GM12878 (cell line): ENCODE results near the gene A3GALT2. TPM values are rescaled to one million over a fixed set of nuclear protein-coding genes. Genes with fewer than 3 reads are reported as not detected.

Experiments
- ATAC-seq: fragments of 200-7000 bp; cut with Tn5 transposase; 3 replicates; pipeline ENCODE4 v1.9.1; 2020; ENCODE audit warnings: mild to moderate bottlenecking, moderate library complexity
- BruUV-seq: library from RNA; stranded (reverse); fragments of 400-500 nt; replicated peaks from 2 replicates; lab custom pipeline; 2021; lab: Mats Ljungman, UMichigan
- CTCF ChIA-PET: fragments of 300-600 bp; sonication (Branson Sonifier 250); formaldehyde crosslinking; extraction: SDS; loops from one replicate; lab custom pipeline; 2021; ENCODE audit warnings: inconsistent platforms; lab: Yijun Ruan, JAX
- POLR2A ChIA-PET: fragments of 350-600 bp; formaldehyde crosslinking; extraction: SDS; loops from one replicate; lab custom pipeline; 2021; ENCODE audit warnings: inconsistent platforms; lab: Charles Lee
- RAD21 ChIA-PET: fragments of 300-600 bp; sonication (Branson Sonifier 250); formaldehyde crosslinking; loops from one replicate; lab custom pipeline; 2023; ENCODE audit warnings: antibody characterized with exemption; ENCODE audit not compliant: unreplicated experiment; lab: Charles Lee
- SMC1A ChIA-PET: fragments of 300-600 bp; sonication (Branson Sonifier 250); formaldehyde crosslinking; loops from one replicate; lab custom pipeline; 2023; ENCODE audit not compliant: unreplicated experiment, uncharacterized antibody; lab: Charles Lee
- DNase-seq: peaks from one replicate; pipeline ENCODE4 v3.0.0-alpha.2; 2011; ENCODE audit warnings: low read depth, low spot score
- FAIRE-seq: peaks from 3 replicates; lab custom pipeline; 2011; peaks lifted over from hg19 to GRCh38; lab: Jason Lieb, UNC
- H2AFZ ChIP-seq: 2 replicates; pipeline ENCODE4 v1.6.0; 2011; ENCODE audit warnings: low read depth, low read length, control low read depth; ENCODE audit not compliant: control insufficient read depth
- H3K27ac ChIP-seq: 2 replicates; pipeline ENCODE4 v1.5.1; 2011; ENCODE audit warnings: control low read depth; ENCODE audit not compliant: control insufficient read depth, insufficient read depth
- H3K27me3 ChIP-seq, 2 experiments: replicated peaks in 1 of 2; 2 replicates each; pipeline versions ENCODE4 v1.6.0 to v1.6.1; 2011; ENCODE audit warnings: low read length in 1 of 2; ENCODE audit not compliant: control insufficient read depth in 2 of 2, insufficient read depth in 2 of 2
- H3K36me3 ChIP-seq, 2 experiments: 2 replicates each; pipeline ENCODE4 v1.5.1; 2011; ENCODE audit warnings: low read length in 1 of 2; ENCODE audit not compliant: control insufficient read depth in 2 of 2, insufficient read depth in 2 of 2
- H3K4me1 ChIP-seq: 2 replicates; pipeline ENCODE4 v1.6.1; 2011; ENCODE audit warnings: mild to moderate bottlenecking, low read length, moderate library complexity, mixed read lengths; ENCODE audit not compliant: control insufficient read depth, insufficient read depth
- H3K4me2 ChIP-seq: 2 replicates; pipeline ENCODE4 v1.6.0; 2011; ENCODE audit warnings: control low read depth; ENCODE audit not compliant: control insufficient read depth, insufficient read depth
- H3K4me3 ChIP-seq: fragments of 200-600 bp; sonication (generic); 2 replicates; pipeline ENCODE4 v1.5.1; 2016
- H3K79me2 ChIP-seq: 2 replicates; pipeline ENCODE4 v1.6.0; 2011; ENCODE audit warnings: low read length; ENCODE audit not compliant: control insufficient read depth, insufficient read depth
- H3K9ac ChIP-seq: 2 replicates; pipeline ENCODE4 v1.8.0; 2011; ENCODE audit warnings: low read length, control low read depth, mixed read lengths; ENCODE audit not compliant: control insufficient read depth, insufficient read depth
- H3K9me3 ChIP-seq: replicated peaks from 3 replicates; pipeline ENCODE4 v1.5.1; 2011; ENCODE audit warnings: mild to moderate bottlenecking, low read length; ENCODE audit not compliant: control insufficient read depth, insufficient read depth
- H4K20me1 ChIP-seq: 2 replicates; pipeline ENCODE4 v1.6.0; 2011; ENCODE audit not compliant: control insufficient read depth, insufficient read depth
- E2F8 ChIP-seq: fragments of 450-650 bp; IDR thresholded peaks from 2 replicates; pipeline ENCODE4 v1.6.1; 2018; ENCODE audit warnings: mild to moderate bottlenecking, low read depth, moderate library complexity; ENCODE audit not compliant: partially characterized antibody
- ELK1 ChIP-seq: IDR thresholded peaks from 2 replicates; pipeline ENCODE4 v1.6.1; 2012; ENCODE audit warnings: low read depth, low read length, improper control_type of control experiment
- GABPA ChIP-seq: IDR thresholded peaks from 2 replicates; pipeline ENCODE4 v1.6.1; 2014; ENCODE audit warnings: antibody characterized with exemption, low read depth, mild to moderate bottlenecking, inconsistent platforms
- IKZF1 ChIP-seq: fragments of 450-650 bp; conservative IDR thresholded peaks from 2 replicates; pipeline ENCODE4 v1.6.1; 2017; ENCODE audit warnings: antibody characterized with exemption, mild to moderate bottlenecking
- IKZF2 ChIP-seq, 2 experiments: fragments of 450-650 bp; IDR thresholded peaks; 2 replicates each; pipeline ENCODE4 v1.6.1; 2017; ENCODE audit warnings: mild to moderate bottlenecking in 2 of 2, moderate library complexity in 2 of 2
- LARP7 ChIP-seq: fragments of 450-650 bp; IDR thresholded peaks from 2 replicates; pipeline ENCODE4 v1.6.1; 2017; ENCODE audit warnings: mild to moderate bottlenecking
- MLLT1 ChIP-seq: fragments of 450-650 bp; IDR thresholded peaks from 2 replicates; pipeline ENCODE4 v1.6.1; 2016; ENCODE audit warnings: mild to moderate bottlenecking
- MTA2 ChIP-seq: fragments of 450-650 bp; IDR thresholded peaks from 2 replicates; pipeline ENCODE4 v1.6.1; 2016; ENCODE audit warnings: low read depth, mild to moderate bottlenecking, moderate library complexity
- PKNOX1 ChIP-seq: fragments of 450-650 bp; IDR thresholded peaks from 2 replicates; pipeline ENCODE4 v1.6.1; 2016; ENCODE audit warnings: mild to moderate bottlenecking
- PML ChIP-seq: IDR thresholded peaks from 2 replicates; pipeline ENCODE4 v1.6.1; 2012; ENCODE audit warnings: low read length, inconsistent platforms
- RUNX3 ChIP-seq: IDR thresholded peaks from 2 replicates; pipeline ENCODE4 v1.6.1; 2012; ENCODE audit warnings: low read length, inconsistent platforms
- SREBF1 ChIP-seq: IDR thresholded peaks from 2 replicates; pipeline ENCODE4 v1.6.1; 2012; ENCODE audit warnings: mild to moderate bottlenecking, low read length
- USF2 ChIP-seq: IDR thresholded peaks from 2 replicates; pipeline ENCODE4 v1.6.1; 2011; ENCODE audit warnings: low read depth, low read length, improper control_type of control experiment, borderline replicate concordance
- ZNF207 ChIP-seq: fragments of 450-650 bp; IDR thresholded peaks from 2 replicates; pipeline ENCODE4 v1.6.1; 2014; ENCODE audit warnings: antibody characterized with exemption, mild to moderate bottlenecking, borderline replicate concordance
- ZZZ3 ChIP-seq: IDR thresholded peaks from 2 replicates; pipeline ENCODE4 v1.6.1; 2011; ENCODE audit warnings: low read depth; ENCODE audit not compliant: control insufficient read depth, insufficient read length
- WGBS: methylation state at CpG from one replicate; pipeline ENCODE4 v1.1.6; 2016; ENCODE audit warnings: low lambda C conversion rate; ENCODE audit not compliant: insufficient replicate concordance, insufficient coverage; ENCODE audit errors: missing lambda C conversion rate; 5-methylcytosine and 5-hydroxymethylcytosine counted together
- in situ Hi-C: fragments of 300-500 bp; cut with MboI; formaldehyde crosslinking; loops from 9 replicates; pipeline ENCODE4 v1.14.3; 2018; ENCODE audit warnings: mixed read lengths
- intact Hi-C: fragments of 100-400 bp; cut with micrococcal nuclease; formaldehyde crosslinking; loops from one replicate; pipeline ENCODE4 v1.14.2; 2022; ENCODE audit not compliant: unreplicated experiment
- polyA plus RNA-seq, 11 experiments: library from polyadenylated mRNA; depleted of rRNA in 4 of 11; unstranded in 6 of 11; stranded (reverse) in 5 of 11; fragments of >200 nt; fragmentation: Nextera tagmentation in 4 of 11; fragmentation: Illumina TruSeq in 1 of 11; extraction: Ambion mirVana in 4 of 11; extraction: Trizol in 1 of 11; gene quantifications; 1 replicate in 1 of 11; 2 replicates in 10 of 11; pipeline versions ENCODE4 v1.2.1 to v1.2.3, GENCODE V29; 2011 to 2016; ENCODE audit warnings: inconsistent platforms in 2 of 11, missing spikeins in 2 of 11, low read depth in 1 of 11
- total RNA-seq, 4 experiments: library from RNA; depleted of rRNA in 3 of 4; stranded (reverse); fragments of >200 nt in 3 of 4; fragmentation: Illumina TruSeq in 1 of 4; extraction: Trizol in 1 of 4; gene quantifications; 2 replicates each; pipeline versions ENCODE4 v1.2.1 to v1.2.3, GENCODE V29; 2013 to 2021

Gene A3GALT2
- total and polyA plus RNA-seq, 10 of the 15 experiments (the other 5 are each of a cell fraction or from before 2014, with no cell fraction given), result not detected

- WGBS, result under 1% methylated on average over 60 of the region's 104 CpGs
- intact Hi-C loops, result loop anchor here (10.0 kb wide), 1 partner anchor 225 kb away; no protein-coding TSS in a partner anchor
- TF ChIP-seq ELK1, result no peak
- peak; percentile 82 for TF ChIP-seq IKZF1
- peak; percentile 69; the same call in 1 of the 2 replicates for TF ChIP-seq ZNF207
- TF ChIP-seq USF2, result no peak
- TF ChIP-seq SREBF1, result no peak
- no peak for TF ChIP-seq GABPA
- no peak for TF ChIP-seq E2F8
- TF ChIP-seq MTA2, result peak; percentile 57; the same call in 1 of the 2 replicates
- peak; percentile 67; the same call in 1 of the 2 replicates for TF ChIP-seq PML
- TF ChIP-seq ZZZ3, result no peak
- peak; percentile 90 for TF ChIP-seq LARP7
- peak; percentile 63 to 70; a peak in 3 of 4 replicates for TF ChIP-seq IKZF2 (IDR thresholded peaks at IDR 0.05)
- peak; percentile 58; the same call in 1 of the 2 replicates for TF ChIP-seq RUNX3
- peak; percentile 10; the same call in 1 of the 2 replicates for TF ChIP-seq PKNOX1
- TF ChIP-seq MLLT1, result peak; percentile 69
Observed at GRCh38 chr1:33349778-33350610, 29.1 kb upstream of the A3GALT2 start.

More at GRCh38 chr1:33349778-33350610, 29.1 kb upstream of the A3GALT2 start:
- FAIRE-seq, result no peak
- ChIA-PET CTCF (interaction anchor here (1.0 to 3.0 kb wide), 4 partner anchors 15 to 106 kb away, joined by 3 to 7 read pairs (median 3); no protein-coding TSS in a partner anchor), POLR2A (interaction anchor here (0.6 to 2.0 kb wide), 9 partner anchors 12 to 318 kb away, joined by 3 to 11 read pairs (median 5); no protein-coding TSS in a partner anchor), RAD21 (interaction anchor here (1.5 kb wide), 1 partner anchor 12 kb away, joined by 7 read pairs; no protein-coding TSS in a partner anchor), SMC1A (interaction anchor here (0.8 to 3.6 kb wide), 6 partner anchors 7 to 122 kb away, joined by 3 to 16 read pairs (median 4); partner anchors contain the start of gene ZSCAN20)
- H3K4me1 ChIP-seq, result peaks cover 18% of the 10 kb centered on the region
- no peak for DNase-seq
- peak overlapping the region; percentile 92 for H3K27ac ChIP-seq
- H3K4me2 ChIP-seq, result peak overlapping the region; percentile 98
- peak overlapping the region; percentile 91 for H3K9ac ChIP-seq
- H3K79me2 ChIP-seq, result peaks cover 51% of the 10 kb centered on the region
- no peaks in the 10 kb centered on the region for H3K9me3 ChIP-seq
- H2AFZ ChIP-seq, result peak overlapping the region; percentile 96
- in situ Hi-C loops, result no loop called here
- TSS peak; percentile 85 for BruUV-seq
- peak overlapping the region; percentile 75 for H3K4me3 ChIP-seq
- ATAC-seq, result peak; percentile 87
- no peaks in the 10 kb centered on the region for H3K27me3 ChIP-seq
- H4K20me1 ChIP-seq, result no peaks in the 10 kb centered on the region; the same call in 1 of the 2 replicates
- H3K36me3 ChIP-seq, result no peaks in the 10 kb centered on the region
